Stimulated activated CD8-positive, alpha-beta memory T cell treated with anti-CD3 and anti-CD28 coated beads, Interleukin-2, amount 100 ng/mL, for 48 hours (primary cell): Measurements from ENCODE around the gene RNF180.
"Not testable (repeated sequence)": the region's sequence is repeated elsewhere in the genome, so short reads cannot be mapped to it uniquely, and the experiment has no call there.

Source experiments
- DNase-seq, 2 donors: peaks; one replicate each; pipeline ENCODE4 v3.0.0-alpha.2; 2020; ENCODE audit warnings: low read depth in 2 of 2

Gene RNF180

DNA sequence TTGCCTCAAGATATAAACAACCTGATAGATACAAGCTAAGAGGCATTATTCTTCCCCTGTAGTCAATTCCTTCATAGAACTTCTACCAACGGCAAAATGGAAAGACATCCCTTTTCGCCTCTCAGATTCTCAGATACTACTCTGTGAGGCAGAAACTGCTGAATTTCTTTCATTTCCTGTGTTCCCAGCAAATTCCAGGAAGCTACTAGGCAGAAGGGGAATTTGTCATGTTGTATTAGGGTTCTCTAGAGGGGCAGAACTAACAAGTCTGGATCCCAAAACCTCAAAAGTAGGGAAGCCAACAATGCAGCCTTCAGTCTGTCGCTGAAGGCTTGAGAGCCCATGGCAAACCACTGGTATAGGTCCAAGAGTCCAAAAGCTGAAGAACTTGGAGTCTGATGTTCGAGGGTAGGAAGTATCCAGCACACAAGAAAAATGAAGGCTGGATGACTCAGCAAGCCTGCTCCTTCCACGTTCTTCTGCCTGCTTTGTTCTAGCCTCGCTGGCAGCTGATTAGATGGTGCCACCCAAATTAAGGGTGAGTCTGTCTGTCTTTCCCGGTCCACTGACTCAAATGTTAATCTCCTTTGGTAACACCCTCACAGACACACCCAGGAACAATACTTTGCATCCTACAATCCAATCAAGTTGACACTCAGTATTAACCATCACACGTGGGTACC is 15.2 kb downstream of the RNF180 start:
- DNase-seq: no peak

DNA sequence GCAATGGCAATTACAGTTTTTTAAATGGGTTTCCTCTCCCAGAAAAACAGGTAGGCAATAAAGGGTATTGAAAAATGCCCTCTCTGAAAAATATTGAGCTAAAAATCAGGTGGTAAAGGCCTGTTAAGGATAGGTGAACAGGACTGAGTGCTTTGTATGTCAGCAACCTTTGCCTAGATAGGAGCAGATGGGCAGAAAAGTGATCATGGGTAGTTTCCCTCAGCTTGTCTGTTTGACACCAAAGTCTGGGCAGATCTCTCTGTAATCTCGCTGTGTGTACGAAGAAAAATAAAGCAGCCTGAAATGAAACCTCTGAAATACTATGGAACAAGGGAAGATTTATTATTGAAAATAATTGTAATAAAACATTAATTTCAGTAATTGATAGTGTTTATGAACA is 15.8 kb downstream of the RNF180 start:
- DNase-seq: no peak

DNA sequence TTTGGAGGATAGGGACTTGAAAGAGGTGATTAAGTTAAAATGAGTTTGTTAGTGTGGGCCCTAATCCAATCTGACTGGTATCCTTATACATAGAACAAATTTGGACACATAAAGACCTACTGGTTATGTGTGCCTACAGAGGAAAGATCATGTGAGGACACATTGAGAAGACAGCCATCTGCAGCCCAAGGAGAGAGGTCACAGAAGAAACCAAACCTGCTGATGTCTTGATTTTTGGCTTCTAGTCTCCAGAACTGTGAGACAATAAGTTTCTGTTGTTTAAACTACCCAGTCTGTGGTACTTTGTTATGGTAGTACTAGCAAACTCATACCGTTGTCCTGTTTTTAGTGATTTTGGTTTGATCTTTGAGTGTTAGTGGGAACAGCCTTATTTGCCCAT is 18.3 kb downstream of the RNF180 start:
- no peak for DNase-seq

DNA sequence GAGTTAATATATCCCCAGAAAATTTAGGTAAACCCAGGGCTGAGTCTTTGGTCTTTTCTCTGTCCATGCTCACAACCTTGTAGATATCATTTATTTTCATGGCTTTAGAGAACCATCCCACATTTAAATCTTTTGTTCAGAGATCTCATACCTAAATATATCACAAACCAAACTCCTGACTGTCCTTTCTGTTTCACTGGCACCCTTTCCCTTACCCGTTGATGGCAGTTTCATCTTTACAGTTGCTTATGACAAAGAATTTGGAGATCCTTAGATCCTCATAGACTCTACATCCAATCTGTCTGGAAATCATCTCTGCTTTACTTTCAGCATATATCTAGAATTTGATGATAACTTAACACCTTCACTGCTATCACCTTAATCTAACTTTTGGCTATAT is 19.2 kb downstream of the RNF180 start:
- DNase-seq: no peak

DNA sequence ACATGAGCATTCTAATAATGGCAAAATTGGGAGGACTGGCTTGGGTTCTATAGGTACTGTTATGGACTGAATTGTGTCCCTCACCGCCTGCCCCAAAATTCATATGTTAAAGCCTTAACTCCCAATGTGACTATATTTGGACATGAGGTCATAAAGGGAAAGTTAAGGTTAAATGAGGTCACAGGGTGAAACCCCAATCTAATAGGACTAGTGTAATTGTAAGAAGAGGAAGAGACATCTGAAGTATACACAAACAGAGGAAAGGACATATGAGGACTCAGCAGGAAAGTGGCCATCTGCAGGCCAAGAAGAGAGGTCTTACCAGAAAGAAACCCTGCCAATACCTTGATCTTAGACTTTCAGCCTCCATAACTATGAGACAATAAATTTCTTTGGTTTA is 23.1 kb downstream of the RNF180 start:
- DNase-seq: no peak

DNA sequence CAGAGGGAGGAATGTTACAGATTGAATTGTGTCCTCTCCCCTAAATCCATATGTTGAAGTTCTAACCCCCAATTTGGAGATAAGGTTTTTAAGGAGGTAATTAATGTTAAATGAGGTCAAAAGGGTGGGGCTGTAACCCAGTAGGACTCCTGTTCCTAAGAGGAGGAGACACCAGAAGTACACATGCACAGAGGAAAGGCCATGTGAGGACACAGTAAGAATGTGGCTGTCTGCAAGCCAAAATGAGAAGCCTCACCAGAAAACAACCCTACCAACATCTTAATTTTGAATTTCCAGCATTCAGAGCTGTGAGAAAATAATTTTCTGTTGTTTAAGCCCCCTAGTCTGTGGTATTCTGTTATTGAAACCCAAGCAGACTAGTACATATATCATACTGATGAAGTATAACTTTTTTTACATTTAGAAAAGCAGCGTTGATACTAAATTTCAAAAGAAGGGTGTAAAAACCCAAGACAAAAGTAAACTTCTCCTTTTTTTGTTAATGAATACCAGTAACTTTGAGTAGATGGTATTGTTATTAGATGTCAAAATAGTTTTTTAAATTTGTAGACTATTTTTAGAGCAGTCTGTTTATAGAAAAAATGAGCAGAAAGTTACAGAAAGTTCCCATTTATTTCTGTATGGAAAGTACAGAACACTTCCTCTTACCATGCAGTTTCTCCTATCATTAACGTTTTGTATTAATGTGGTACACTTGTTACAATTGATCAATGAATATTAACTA is 25.1 kb downstream of the RNF180 start:
- DNase-seq: no peak

DNA sequence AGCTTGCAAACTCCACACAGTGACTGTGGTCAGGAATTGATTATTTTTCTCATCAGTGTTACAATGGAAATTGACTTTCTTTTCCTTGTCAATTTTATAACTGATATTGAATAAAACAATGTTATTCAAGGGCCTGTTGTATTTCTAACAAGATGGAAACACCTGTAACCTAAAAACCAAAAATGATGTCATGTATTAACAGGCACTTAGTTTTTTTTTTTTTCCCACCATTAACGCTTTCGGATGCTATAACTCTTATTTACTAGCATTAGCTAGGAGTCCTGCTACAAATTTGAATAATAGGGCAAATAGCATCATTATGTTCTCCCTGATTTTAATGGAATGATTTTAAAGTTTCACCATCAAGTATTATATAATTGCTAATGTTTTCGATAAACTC is 30.3 kb downstream of the RNF180 start:
- DNase-seq: no peak

DNA sequence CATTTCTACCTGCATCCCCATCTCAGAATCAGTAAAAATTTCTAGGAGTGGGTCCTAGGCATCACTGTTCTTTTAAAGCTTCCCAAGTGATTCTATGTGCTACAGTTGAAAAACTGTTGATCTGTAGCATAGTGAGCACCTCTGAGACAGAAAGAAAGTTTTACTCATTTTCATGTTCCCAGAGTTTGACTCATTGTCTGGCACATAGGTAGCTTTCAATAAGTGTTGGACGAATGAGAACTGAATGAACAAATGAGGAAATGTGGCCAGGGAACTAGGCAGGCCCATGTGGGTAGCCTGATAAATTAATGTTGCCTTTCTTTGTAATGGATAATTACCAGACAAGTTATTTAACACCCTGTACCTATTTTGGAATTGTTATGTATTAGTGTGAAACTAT is 33.8 kb downstream of the RNF180 start:
- DNase-seq: no peak

DNA sequence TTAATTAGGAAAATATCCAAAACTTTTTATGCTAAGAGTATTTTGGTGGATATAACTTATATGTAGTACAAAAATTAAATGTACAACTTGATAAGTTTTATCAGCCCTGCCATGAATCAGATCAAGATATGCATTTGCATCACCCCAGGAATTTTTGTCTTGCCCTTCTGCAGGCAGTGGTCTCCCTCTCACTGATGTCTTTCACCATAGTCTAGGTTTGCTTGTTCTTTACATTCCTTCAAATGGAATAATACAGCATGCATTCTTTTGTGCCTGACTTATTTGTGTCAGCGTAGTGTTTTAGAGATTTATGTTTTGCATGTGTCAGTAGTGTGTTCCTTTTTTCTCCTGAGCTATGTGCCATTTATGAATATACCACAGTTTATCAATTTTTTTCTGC is 36.4 kb downstream of the RNF180 start:
- DNase-seq: no peak

DNA sequence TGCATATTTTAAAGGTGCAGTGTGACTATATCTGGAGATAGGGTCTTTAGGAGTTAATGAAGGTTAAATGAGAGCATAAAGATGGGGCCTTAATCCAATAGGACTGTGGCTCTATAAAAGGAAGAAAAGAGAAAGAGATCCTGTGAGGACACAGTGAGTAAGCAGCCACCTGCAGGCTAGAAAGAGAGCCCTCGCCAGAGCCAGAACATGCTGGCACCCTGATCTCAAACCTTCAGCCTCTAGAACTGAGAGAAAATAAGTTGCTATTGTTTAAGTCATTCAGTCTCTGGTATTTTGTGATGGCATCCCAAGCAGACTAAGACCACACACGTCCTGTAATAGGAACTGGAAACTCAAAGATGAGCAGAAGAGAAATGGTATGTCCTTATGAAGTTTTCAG is 41.0 kb downstream of the RNF180 start:
- DNase-seq: no peak

DNA sequence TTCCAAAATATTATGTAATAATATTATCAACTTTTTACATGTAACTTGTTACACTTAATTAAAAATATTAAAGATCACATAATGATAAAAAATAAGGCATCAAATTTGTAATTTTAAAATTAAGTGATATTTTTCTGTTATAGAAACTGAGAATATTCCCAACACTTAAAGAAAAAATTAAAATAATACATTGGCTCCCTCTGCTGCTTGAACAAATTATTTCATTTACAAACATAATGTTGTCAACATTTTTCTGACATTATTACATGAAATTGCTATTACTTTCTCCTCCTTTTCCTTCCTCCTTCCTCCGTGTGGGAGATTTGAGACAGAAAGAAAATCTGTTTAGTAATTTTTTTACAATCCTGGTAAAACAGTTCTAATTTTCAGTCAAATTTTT is 42.3 kb downstream of the RNF180 start:
- DNase-seq: no peak

DNA sequence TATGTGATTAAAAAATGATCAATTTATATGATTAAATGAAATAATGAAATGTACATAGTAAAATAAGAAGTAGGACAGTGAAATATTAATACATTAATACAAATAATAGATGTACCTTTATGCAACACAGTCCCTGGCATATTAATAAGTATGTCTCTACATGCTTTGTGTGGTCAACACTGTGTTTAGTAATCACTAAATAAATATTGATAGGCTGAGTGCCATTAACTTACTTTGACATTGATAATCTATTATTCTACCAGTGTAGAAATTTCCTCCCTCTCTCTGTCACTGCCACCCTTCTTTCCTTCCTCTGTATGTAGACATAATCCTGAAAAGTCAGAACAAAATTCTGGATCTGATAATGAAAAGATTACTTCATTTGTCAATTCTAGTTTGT is 43.7 kb downstream of the RNF180 start:
- DNase-seq: no peak

DNA sequence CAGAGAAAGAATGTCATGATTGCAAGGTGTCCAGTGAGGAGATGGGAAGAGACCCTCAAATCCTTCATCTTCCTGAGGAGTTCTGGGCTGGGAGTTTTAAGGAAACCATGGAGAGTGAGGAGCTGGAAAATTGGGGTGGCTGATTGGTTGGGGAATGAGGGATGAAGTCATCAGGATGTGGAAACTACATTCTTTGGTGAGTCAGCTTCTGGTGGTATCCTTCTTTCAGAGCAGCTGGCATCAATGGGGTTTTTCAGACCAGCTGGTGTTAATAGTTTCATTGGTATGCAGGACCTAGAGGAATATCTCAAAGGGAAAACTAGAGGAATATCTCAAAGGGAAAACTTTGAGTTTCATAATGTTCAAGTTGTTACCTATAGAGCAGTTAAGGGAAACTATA is 45.2 kb downstream of the RNF180 start:
- DNase-seq: no peak

DNA sequence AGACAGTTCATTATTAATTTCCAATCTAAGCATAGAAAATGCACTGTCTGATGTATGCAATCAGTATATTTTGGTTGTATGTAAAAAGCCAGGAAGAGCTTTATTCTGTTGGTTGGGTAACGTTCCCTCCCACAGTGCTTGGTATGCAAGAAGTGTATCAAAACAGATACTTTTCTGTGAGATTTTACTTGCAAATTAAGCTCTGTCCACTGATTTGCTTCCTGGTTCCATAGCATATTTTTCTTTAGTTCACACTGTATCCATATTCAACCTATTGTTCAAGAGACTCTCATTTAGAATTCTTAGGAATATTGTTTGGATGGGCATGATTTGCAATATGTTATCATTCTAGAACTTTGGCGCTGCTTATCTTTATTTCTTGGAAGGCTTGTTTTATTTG is 47.4 kb downstream of the RNF180 start:
- DNase-seq: no peak

DNA sequence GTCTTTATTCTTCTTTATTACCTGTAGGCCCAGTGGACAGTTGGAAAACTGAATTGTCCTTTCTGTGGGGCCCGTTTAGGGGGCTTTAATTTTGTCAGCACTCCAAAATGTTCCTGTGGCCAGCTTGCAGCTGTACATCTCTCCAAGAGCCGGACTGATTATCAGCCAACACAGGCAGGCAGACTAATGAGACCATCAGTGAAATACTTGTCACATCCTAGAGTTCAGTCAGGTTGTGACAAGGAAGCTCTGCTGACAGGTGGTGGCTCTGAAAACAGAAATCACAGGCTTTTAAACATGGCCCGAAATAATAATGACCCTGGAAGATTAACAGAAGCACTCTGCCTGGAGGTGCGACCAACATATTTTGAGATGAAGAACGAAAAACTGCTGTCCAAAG is 47.9 kb downstream of the RNF180 start:
- DNase-seq: no peak

DNA sequence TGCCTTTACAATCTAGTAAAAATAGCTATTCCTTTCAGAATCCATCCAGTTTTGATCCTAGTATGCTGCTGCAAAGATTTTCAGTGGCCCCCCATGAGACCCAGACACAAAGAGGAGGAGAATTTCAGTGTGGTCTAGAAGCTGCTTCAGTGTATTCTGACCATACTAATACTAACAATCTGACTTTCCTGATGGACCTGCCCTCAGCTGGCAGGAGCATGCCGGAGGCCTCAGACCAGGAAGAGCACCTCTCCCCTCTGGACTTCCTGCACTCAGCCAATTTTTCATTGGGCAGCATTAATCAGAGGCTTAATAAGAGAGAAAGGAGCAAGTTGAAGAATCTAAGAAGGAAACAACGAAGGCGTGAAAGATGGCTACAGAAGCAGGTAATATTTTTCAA is 48.5 kb downstream of the RNF180 start:
- DNase-seq: no peak

DNA sequence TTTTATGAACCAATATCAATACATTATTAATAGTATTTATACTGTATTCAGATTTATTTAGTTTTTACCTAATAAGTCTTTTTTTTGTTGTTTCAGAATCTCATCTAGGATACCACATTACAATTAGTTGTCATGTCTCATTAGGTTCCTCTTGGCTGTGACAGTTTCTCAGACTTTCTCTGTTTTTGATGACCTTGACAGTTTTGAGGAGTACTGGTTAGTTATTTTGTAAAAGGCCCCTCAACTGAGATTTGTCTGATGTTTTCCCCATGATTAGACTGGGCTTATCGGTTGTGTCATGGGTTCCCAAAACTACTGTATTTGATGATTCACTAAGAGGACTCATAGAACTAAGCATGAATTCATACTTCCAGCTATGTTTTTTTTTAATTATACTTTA is 56.3 kb downstream of the RNF180 start:
- DNase-seq: no peak

DNA sequence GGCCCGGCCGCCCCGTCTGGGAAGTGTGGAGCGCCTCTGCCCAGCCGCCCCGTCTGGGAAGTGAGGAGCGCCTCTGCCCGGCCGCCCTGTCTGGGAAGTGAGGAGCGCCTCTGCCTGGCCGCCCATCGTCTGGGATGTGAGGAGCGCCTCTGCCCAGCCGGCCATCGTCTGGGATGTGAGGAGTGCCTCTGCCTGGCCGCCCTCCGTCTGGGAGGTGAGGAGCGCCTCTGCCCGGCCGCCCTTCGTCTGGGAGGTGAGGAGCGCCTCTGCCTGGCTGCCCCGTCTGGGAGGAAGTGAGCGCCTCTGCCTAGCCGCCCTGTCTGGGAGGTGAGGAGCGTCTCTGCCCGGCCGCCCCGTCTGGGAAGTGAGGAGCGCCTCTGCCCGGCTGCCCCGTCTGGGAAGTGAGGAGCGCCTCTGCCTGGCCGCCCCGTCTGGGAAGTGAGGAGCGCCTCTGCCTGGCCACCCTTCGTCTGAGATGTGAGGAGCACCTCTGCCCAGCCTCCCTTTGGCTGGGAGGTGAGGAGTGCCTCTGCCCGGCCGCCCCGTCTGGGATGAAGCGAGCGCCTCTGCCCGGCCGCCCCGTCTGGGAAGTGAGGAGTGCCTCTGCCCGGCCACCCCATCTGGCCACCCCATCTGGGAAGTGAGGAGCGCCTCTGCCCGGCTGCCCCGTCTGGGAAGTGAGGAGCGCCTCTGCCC is 59.8 kb downstream of the RNF180 start:
- not testable (repeated sequence) for DNase-seq

DNA sequence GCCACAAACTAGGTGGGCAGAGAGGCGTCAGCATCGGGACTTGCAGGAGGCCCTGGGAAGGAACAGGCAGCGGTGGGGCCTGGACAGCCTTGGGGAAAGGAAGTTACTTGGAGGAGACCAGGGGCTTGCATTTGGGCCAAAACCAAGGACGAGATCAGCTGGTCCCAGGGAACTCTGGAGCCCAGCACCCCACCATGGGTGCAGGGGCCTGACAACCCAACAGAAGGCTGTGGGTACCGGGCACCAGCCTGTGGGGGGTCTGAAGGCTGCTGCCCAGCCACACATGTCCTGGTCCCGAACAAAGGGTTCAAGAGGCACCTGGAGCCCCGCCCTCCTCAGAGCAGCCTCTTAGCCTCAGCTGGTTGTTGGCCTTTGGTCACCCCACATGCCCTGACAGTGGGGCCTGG is 61.5 kb downstream of the RNF180 start:
- DNase-seq: not testable (repeated sequence)

DNA sequence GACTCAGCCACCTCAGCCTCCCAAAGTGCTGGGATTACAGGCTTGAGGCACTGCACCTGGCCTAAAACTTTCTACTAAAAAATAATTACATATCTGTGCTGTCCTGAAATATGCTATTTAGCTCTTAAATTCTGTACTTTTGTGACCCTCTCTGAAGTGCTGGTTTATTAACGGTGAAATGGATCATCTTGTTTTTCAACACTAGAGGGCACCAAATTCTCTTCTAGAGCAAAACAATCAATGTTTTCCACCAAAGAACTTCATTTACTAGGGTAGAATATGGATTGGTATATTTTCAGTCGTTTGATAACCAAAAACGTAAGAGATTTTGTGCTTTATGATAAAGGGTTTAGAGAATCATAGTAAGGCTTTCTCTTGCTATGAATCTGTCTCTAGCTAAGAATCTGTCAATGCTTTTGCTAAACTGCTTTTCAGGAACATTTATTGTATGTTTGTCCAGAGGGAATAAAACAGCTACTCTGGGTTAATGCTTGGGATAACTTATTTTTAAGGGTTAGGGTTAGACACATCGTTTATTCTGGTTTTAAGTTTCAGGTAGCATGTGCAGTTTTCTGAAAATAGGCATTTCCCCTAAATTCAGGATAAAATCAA is 63.6 kb downstream of the RNF180 start:
- no peak for DNase-seq

DNA sequence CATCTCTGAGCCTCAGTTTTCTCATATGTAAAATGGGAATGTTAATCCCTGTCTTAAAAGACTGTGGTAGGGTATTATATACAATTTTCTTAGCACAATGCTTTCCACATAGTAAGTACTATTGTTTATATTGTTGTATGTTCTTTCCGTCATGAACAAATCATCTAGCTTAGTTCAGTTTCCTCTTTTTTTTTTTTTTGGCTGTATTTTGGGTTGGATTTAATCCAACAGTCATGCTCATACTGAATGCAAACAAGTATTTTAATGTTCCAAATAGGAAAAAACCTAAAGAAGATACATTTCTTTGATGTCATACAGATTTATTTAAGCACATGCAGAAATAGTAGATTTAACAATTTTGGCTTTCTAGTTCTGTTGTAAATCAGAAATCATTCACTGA is 95.1 kb downstream of the RNF180 start:
- no peak for DNase-seq

DNA sequence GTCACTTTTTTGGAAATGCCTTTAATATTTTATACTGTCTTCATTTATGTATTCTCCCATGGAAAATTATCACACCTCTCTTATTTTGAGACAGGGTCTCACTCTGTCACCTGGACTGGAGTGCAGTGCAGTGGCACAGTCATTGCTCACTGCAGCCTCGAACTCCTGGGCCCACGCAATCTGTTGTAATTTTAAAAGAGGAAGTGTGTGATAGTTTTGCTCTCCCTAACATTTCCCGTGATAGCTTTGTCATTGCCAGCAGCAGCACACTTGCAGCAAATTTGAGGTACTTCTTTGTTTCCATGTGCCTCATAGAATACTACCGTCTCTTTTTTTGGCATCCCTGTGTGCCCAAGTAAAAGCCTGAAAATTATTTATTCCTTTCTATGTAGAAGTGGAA is 103.5 kb downstream of the RNF180 start:
- DNase-seq: no peak

DNA sequence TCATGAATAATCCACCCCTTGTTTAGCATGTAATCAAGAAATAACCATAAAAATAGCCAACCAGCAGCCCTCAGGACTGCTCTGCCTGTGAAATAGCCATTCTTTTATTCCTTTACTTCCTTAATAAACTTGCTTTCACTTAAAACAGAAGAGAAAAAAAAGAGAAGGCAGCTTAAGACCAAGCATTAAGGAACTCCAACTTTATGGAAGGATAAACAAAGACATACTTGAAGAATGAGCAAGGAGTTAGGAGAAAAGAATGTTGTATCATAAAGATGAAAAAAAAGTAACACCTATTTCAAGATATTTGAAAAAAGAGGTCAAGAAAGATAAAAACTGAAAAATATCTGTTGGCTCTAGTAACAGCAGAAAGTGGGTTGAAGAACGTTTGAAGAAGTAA is 107.6 kb downstream of the RNF180 start:
- DNase-seq: no peak
